ENCODE measurements around the gene COL27A1.

Gene COL27A1

GRCh38 chr9:114282104-114282485, 126.8 kb downstream of the COL27A1 start:
- Histone ChIP-seq H3K9me3 (ENCODE audit: insufficient read depth, low read depth, low read length) (peaks cover 9% of the 10 kb centered on the region), H3K4me1 (ENCODE audit: control insufficient read depth in 1 of 2, insufficient read depth in 2 of 2, low read length in 2 of 2) (peaks cover 12 to 36% of the 10 kb centered on the region in 2 experiments), H2BK5ac (ENCODE audit: low read depth, low read length, poor library complexity) (no peak overlapping the region), H4K8ac (ENCODE audit: low read depth, low read length) (peak overlapping the region; percentile 8), H2AK5ac (ENCODE audit: low read length) (peak overlapping the region; percentile 74), H4K91ac (ENCODE audit: low read depth, low read length) (peak overlapping the region; percentile 55), H3K27ac (ENCODE audit: low read depth, low read length) (no peak overlapping the region), H2AFZ (ENCODE audit: insufficient read depth, low read length, poor library complexity) (no peak overlapping the region), H3K27me3 (ENCODE audit: insufficient read depth, low read length) (no peaks in the 10 kb centered on the region), H3K36me3 (ENCODE audit: control insufficient read depth in 1 of 2, insufficient read depth in 2 of 2, low read length in 2 of 2) (peaks cover 32 to 37% of the 10 kb centered on the region in 2 experiments), H4K12ac (ENCODE audit: low read depth, low read length) (no peak overlapping the region), H2BK120ac (ENCODE audit: insufficient read depth, low read length, poor library complexity) (no peak overlapping the region), H3K4me3 (ENCODE audit: low read depth, low read length) (no peak overlapping the region), H3K14ac (ENCODE audit: low read length) (peak overlapping the region; percentile 11), H3K79me1 (ENCODE audit: low read length) (peaks cover 11% of the 10 kb centered on the region), H3K79me2 (ENCODE audit: control insufficient read depth, insufficient read depth, low read length, poor library complexity) (no peaks in the 10 kb centered on the region), H3K9ac (ENCODE audit: low read length) (no peak overlapping the region), H3K23ac (ENCODE audit: low read length) (no peak overlapping the region), H3K18ac (ENCODE audit: low read length) (no peak overlapping the region), H3K4me2 (ENCODE audit: low read length) (no peak overlapping the region), H3K4ac (ENCODE audit: low read depth, low read length) (no peak overlapping the region), H2BK12ac (ENCODE audit: low read length) (peak overlapping the region; percentile 19)
- no CpG with 5 or more reads among the region's 10 CpGs for WGBS (ENCODE audit: extremely low coverage, insufficient coverage, insufficient read length)
- DNase-seq = no peak

GRCh38 chr9:114282507-114282906, 127.2 kb downstream of the COL27A1 start:
- H3K27ac ChIP-seq (ENCODE audit: low read depth, low read length) = peak overlapping the region; percentile 13
- H3K4ac ChIP-seq (ENCODE audit: low read depth, low read length) = no peak overlapping the region
- no peak overlapping the region for H2BK5ac ChIP-seq (ENCODE audit: low read depth, low read length, poor library complexity)
- H3K4me1 ChIP-seq (ENCODE audit: control insufficient read depth in 1 of 2, insufficient read depth in 2 of 2, low read length in 2 of 2) = peaks cover 13 to 38% of the 10 kb centered on the region in 2 experiments
- H3K36me3 ChIP-seq (ENCODE audit: control insufficient read depth in 1 of 2, insufficient read depth in 2 of 2, low read length in 2 of 2) = peaks cover 35 to 37% of the 10 kb centered on the region in 2 experiments
- H3K27me3 ChIP-seq (ENCODE audit: insufficient read depth, low read length) = no peaks in the 10 kb centered on the region
- H4K8ac ChIP-seq (ENCODE audit: low read depth, low read length) = peak overlapping the region; percentile 8
- no peak overlapping the region for H3K4me2 ChIP-seq (ENCODE audit: low read length)
- peaks cover 13% of the 10 kb centered on the region for H3K79me1 ChIP-seq (ENCODE audit: low read length)
- WGBS (ENCODE audit: extremely low coverage, insufficient coverage, insufficient read length) = no CpG with 5 or more reads among the region's 6 CpGs
- H4K12ac ChIP-seq (ENCODE audit: low read depth, low read length) = no peak overlapping the region
- no peak overlapping the region for H3K23ac ChIP-seq (ENCODE audit: low read length)
- H2BK120ac ChIP-seq (ENCODE audit: insufficient read depth, low read length, poor library complexity) = no peak overlapping the region
- peak overlapping the region; percentile 11 for H3K14ac ChIP-seq (ENCODE audit: low read length)
- H3K9ac ChIP-seq (ENCODE audit: low read length) = no peak overlapping the region
- H2BK12ac ChIP-seq (ENCODE audit: low read length) = peak overlapping the region; percentile 19
- no peak overlapping the region for H3K18ac ChIP-seq (ENCODE audit: low read length)
- no peak for DNase-seq
- H3K4me3 ChIP-seq (ENCODE audit: low read depth, low read length) = no peak overlapping the region
- H3K79me2 ChIP-seq (ENCODE audit: control insufficient read depth, insufficient read depth, low read length, poor library complexity) = no peaks in the 10 kb centered on the region
- peak overlapping the region; percentile 74 for H2AK5ac ChIP-seq (ENCODE audit: low read length)
- peak overlapping the region; percentile 55 for H4K91ac ChIP-seq (ENCODE audit: low read depth, low read length)
- no peak overlapping the region for H2AFZ ChIP-seq (ENCODE audit: insufficient read depth, low read length, poor library complexity)
- H3K9me3 ChIP-seq (ENCODE audit: insufficient read depth, low read depth, low read length) = peaks cover 9% of the 10 kb centered on the region

GRCh38 chr9:114282926-114283325, 127.6 kb downstream of the COL27A1 start:
- H3K27me3 ChIP-seq (ENCODE audit: insufficient read depth, low read length) = no peaks in the 10 kb centered on the region
- no peak overlapping the region for H3K18ac ChIP-seq (ENCODE audit: low read length)
- no peak overlapping the region for H4K91ac ChIP-seq (ENCODE audit: low read depth, low read length)
- no peak overlapping the region for H3K4me3 ChIP-seq (ENCODE audit: low read depth, low read length)
- no peak overlapping the region for H3K4ac ChIP-seq (ENCODE audit: low read depth, low read length)
- H2AFZ ChIP-seq (ENCODE audit: insufficient read depth, low read length, poor library complexity) = no peak overlapping the region
- peaks cover 9% of the 10 kb centered on the region for H3K9me3 ChIP-seq (ENCODE audit: insufficient read depth, low read depth, low read length)
- no peak overlapping the region for H2BK12ac ChIP-seq (ENCODE audit: low read length)
- H2BK120ac ChIP-seq (ENCODE audit: insufficient read depth, low read length, poor library complexity) = no peak overlapping the region
- H3K4me1 ChIP-seq (ENCODE audit: control insufficient read depth in 1 of 2, insufficient read depth in 2 of 2, low read length in 2 of 2) = peaks cover 14 to 39% of the 10 kb centered on the region in 2 experiments
- H3K4me2 ChIP-seq (ENCODE audit: low read length) = peak overlapping the region; percentile 28
- peak overlapping the region; percentile 13 for H3K27ac ChIP-seq (ENCODE audit: low read depth, low read length)
- H2BK5ac ChIP-seq (ENCODE audit: low read depth, low read length, poor library complexity) = no peak overlapping the region
- DNase-seq = peak; percentile 41 to 71
- no peak overlapping the region for H2AK5ac ChIP-seq (ENCODE audit: low read length)
- no peak overlapping the region for H3K23ac ChIP-seq (ENCODE audit: low read length)
- H3K14ac ChIP-seq (ENCODE audit: low read length) = no peak overlapping the region
- peaks cover 15% of the 10 kb centered on the region for H3K79me1 ChIP-seq (ENCODE audit: low read length)
- no peak overlapping the region for H3K9ac ChIP-seq (ENCODE audit: low read length)
- H3K79me2 ChIP-seq (ENCODE audit: control insufficient read depth, insufficient read depth, low read length, poor library complexity) = no peaks in the 10 kb centered on the region
- H4K12ac ChIP-seq (ENCODE audit: low read depth, low read length) = no peak overlapping the region
- no CpG with 5 or more reads among the region's 5 CpGs for WGBS (ENCODE audit: extremely low coverage, insufficient coverage, insufficient read length)
- H3K36me3 ChIP-seq (ENCODE audit: control insufficient read depth in 1 of 2, insufficient read depth in 2 of 2, low read length in 2 of 2) = peaks cover 35 to 37% of the 10 kb centered on the region in 2 experiments
- H4K8ac ChIP-seq (ENCODE audit: low read depth, low read length) = no peak overlapping the region

GRCh38 chr9:114283551-114284111, 128.3 kb downstream of the COL27A1 start:
- H3K4me3 ChIP-seq (ENCODE audit: low read depth, low read length) = no peak overlapping the region
- H3K4me2 ChIP-seq (ENCODE audit: low read length) = no peak overlapping the region
- H2AFZ ChIP-seq (ENCODE audit: insufficient read depth, low read length, poor library complexity) = no peak overlapping the region
- H2BK120ac ChIP-seq (ENCODE audit: insufficient read depth, low read length, poor library complexity) = peak overlapping the region; percentile 35
- H4K91ac ChIP-seq (ENCODE audit: low read depth, low read length) = peak overlapping the region; percentile 52
- no peak for DNase-seq
- H4K8ac ChIP-seq (ENCODE audit: low read depth, low read length) = no peak overlapping the region
- no peak overlapping the region for H3K9ac ChIP-seq (ENCODE audit: low read length)
- H3K9me3 ChIP-seq (ENCODE audit: insufficient read depth, low read depth, low read length) = peaks cover 8% of the 10 kb centered on the region
- no peak overlapping the region for H2BK5ac ChIP-seq (ENCODE audit: low read depth, low read length, poor library complexity)
- no peaks in the 10 kb centered on the region for H3K79me2 ChIP-seq (ENCODE audit: control insufficient read depth, insufficient read depth, low read length, poor library complexity)
- H3K4me1 ChIP-seq (ENCODE audit: control insufficient read depth in 1 of 2, insufficient read depth in 2 of 2, low read length in 2 of 2) = peaks cover 20 to 37% of the 10 kb centered on the region in 2 experiments
- no peak overlapping the region for H3K23ac ChIP-seq (ENCODE audit: low read length)
- no peak overlapping the region for H3K27ac ChIP-seq (ENCODE audit: low read depth, low read length)
- peak overlapping the region; percentile 51 for H2AK5ac ChIP-seq (ENCODE audit: low read length)
- WGBS (ENCODE audit: extremely low coverage, insufficient coverage, insufficient read length) = no CpG with 5 or more reads among the region's 14 CpGs
- peak overlapping the region; percentile 22 for H3K18ac ChIP-seq (ENCODE audit: low read length)
- H4K12ac ChIP-seq (ENCODE audit: low read depth, low read length) = no peak overlapping the region
- no peak overlapping the region for H3K14ac ChIP-seq (ENCODE audit: low read length)
- H3K27me3 ChIP-seq (ENCODE audit: insufficient read depth, low read length) = no peaks in the 10 kb centered on the region
- peaks cover 19% of the 10 kb centered on the region for H3K79me1 ChIP-seq (ENCODE audit: low read length)
- no peak overlapping the region for H2BK12ac ChIP-seq (ENCODE audit: low read length)
- peaks cover 35 to 37% of the 10 kb centered on the region in 2 experiments for H3K36me3 ChIP-seq (ENCODE audit: control insufficient read depth in 1 of 2, insufficient read depth in 2 of 2, low read length in 2 of 2)
- H3K4ac ChIP-seq (ENCODE audit: low read depth, low read length) = no peak overlapping the region

All from trophoblast cell (in vitro differentiated cells and primary cell).